ENCODE measurements around the gene SKIC2. TPM values are rescaled to one million over a fixed set of nuclear protein-coding genes. Genes with fewer than 3 reads are reported as not detected.

The SKIC2 gene
- total RNA-seq, 1 donor: 44.8 TPM

GRCh38 chr6:31952140-31952805 lies 6.7 kb upstream of the SKIC2 start:
- Histone ChIP-seq H3K4me1 (ENCODE audit: insufficient read depth, low read length) (no peaks in the 10 kb centered on the region), H3K27me3 (ENCODE audit: insufficient read depth, low read length) (no peaks in the 10 kb centered on the region), H3K9me3 (ENCODE audit: low read depth, low read length) (no peaks in the 10 kb centered on the region), H3K4me3 (ENCODE audit: low read length) (no peak overlapping the region)

DNA sequence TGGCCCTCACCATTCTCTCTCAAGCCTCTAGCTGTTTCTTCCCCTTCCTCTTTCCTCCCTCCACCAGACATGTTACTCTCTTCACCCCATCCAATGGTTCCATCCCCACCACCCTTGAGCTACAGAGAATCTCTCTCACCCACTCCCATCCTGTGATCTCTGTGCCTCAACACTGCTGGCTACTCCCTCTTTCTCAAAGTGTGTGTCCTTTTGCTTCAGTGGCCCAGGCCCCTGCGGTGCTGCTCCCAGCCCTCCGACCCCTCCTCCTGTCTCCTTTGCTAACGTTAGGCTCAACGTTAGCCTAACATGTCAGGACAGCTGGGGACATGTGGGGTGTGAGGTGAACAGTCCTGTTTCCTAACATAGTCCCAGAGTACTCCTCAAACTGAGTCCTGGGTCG lies 6.1 kb upstream of the SKIC2 start:
- no peaks in the 10 kb centered on the region for H3K27me3 ChIP-seq (ENCODE audit: insufficient read depth, low read length)
- H3K4me1 ChIP-seq (ENCODE audit: insufficient read depth, low read length): peaks cover 2% of the 10 kb centered on the region
- no peak overlapping the region for H3K4me3 ChIP-seq (ENCODE audit: low read length)
- H3K9me3 ChIP-seq (ENCODE audit: low read depth, low read length): no peaks in the 10 kb centered on the region

DNA sequence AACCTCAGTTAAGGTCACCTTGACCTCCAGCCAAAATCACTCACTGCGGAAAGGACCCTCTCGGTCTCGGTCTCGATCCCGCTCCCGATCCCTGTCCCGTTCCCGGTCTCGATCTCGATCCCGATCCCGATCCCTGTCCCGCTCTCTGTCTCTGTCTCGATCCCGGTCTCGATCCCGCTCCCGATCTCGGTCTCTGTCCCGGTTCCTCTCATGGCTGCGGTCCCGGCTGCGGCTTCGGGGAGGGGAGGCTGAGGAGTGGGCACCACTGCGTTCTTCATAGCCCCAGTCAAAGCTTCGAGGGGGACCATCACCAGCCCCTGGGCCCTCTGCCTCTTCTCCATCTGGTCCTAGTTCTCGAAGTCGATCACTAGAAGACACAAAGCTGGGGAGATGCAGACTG lies 4.5 kb upstream of the SKIC2 start:
- Histone ChIP-seq H3K4me3 (ENCODE audit: low read length) (no peak overlapping the region), H3K27me3 (ENCODE audit: insufficient read depth, low read length) (no peaks in the 10 kb centered on the region), H3K4me1 (ENCODE audit: insufficient read depth, low read length) (peaks cover 13% of the 10 kb centered on the region), H3K9me3 (ENCODE audit: low read depth, low read length) (no peaks in the 10 kb centered on the region)

GRCh38 chr6:31956796-31957195 lies 2.2 kb upstream of the SKIC2 start:
- Histone ChIP-seq H3K4me1 (ENCODE audit: insufficient read depth, low read length) (peaks cover 21% of the 10 kb centered on the region), H3K9me3 (ENCODE audit: low read depth, low read length) (no peaks in the 10 kb centered on the region), H3K4me3 (ENCODE audit: low read length) (no peak overlapping the region), H3K27me3 (ENCODE audit: insufficient read depth, low read length) (no peaks in the 10 kb centered on the region)

DNA sequence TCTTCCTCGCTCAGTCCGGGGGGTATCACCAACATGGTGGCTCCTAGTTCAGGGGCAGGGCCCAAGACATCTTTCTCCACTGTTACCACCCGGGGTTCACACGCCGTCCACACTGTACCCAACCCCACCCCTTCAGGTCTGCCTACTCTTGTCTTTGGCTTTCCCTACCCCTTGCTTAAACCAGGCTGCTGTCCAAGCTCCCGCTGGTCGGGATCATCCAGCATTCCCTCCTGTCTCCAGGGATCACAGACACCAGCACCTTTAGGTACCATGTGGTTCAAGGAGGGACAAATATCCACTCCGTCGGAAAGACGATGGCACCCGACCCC lies 599 bp upstream of the SKIC2 start:
- H3K4me3 ChIP-seq (ENCODE audit: low read length): peak overlapping the region; percentile 90

DNA sequence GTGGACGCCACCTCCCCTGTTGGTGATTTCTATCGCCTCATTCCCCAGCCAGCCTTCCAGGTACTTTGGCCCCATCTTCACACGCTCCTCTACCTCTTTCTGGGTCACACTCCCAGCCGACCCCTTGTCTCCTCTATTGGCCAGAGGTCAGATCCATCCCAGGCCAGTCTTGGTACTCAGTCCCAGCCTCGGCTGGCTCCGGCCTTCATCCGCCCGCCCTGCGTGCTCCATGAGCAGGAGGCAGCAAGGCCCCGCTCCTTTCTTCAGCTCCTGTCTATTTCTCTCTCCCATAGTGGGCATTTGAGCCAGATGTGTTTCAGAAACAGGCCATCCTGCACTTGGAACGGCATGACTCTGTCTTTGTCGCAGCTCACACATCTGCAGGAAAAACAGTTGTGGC lies 2.6 kb downstream of the SKIC2 start:
- H3K4me3 ChIP-seq (ENCODE audit: low read length): no peak overlapping the region
- H3K9me3 ChIP-seq (ENCODE audit: low read depth, low read length): no peaks in the 10 kb centered on the region
- no peaks in the 10 kb centered on the region for H3K27me3 ChIP-seq (ENCODE audit: insufficient read depth, low read length)
- peaks cover 21% of the 10 kb centered on the region for H3K4me1 ChIP-seq (ENCODE audit: insufficient read depth, low read length)

More for the DNA sequence above, 599 bp upstream of the SKIC2 start:
- Histone ChIP-seq H3K4me1 (ENCODE audit: insufficient read depth, low read length) (peaks cover 21% of the 10 kb centered on the region), H3K9me3 (ENCODE audit: low read depth, low read length) (no peaks in the 10 kb centered on the region), H3K27me3 (ENCODE audit: insufficient read depth, low read length) (no peaks in the 10 kb centered on the region)

DNA sequence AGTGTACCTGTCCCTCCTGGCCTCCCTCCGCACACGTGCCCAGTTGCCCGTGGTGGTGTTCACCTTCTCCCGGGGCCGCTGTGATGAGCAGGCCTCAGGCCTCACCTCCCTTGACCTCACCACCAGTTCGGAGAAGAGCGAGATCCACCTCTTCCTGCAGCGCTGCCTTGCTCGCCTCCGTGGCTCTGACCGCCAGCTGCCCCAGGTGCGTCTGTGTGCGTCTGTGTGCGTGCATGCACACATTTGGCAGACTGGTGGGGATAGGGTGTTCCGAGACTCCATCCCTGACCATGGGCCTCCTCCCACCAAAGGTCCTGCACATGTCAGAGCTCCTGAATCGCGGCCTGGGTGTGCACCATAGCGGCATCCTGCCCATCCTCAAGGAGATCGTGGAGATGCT lies 4.9 kb downstream of the SKIC2 start:
- H3K4me3 ChIP-seq (ENCODE audit: low read length): no peak overlapping the region
- no peaks in the 10 kb centered on the region for H3K9me3 ChIP-seq (ENCODE audit: low read depth, low read length)
- no peaks in the 10 kb centered on the region for H3K27me3 ChIP-seq (ENCODE audit: insufficient read depth, low read length)
- peaks cover 12% of the 10 kb centered on the region for H3K4me1 ChIP-seq (ENCODE audit: insufficient read depth, low read length)

DNA sequence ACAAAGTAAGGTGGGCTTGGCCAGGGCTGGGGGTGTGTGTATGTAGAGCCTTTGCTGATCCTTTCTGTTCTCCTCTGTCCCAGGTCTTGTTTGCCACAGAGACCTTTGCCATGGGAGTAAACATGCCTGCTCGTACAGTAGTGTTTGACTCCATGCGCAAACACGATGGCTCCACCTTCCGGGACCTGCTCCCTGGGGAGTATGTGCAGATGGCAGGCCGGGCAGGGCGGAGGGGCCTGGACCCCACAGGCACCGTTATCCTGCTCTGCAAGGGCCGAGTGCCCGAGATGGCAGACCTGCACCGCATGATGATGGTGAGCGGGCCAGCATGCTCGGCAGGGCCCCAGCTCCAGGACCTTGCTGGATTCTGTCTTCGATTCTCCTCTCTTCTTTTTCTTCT lies 6.7 kb downstream of the SKIC2 start:
- Histone ChIP-seq H3K27me3 (ENCODE audit: insufficient read depth, low read length) (no peaks in the 10 kb centered on the region), H3K4me3 (ENCODE audit: low read length) (no peak overlapping the region), H3K4me1 (ENCODE audit: insufficient read depth, low read length) (peaks cover 2% of the 10 kb centered on the region), H3K9me3 (ENCODE audit: low read depth, low read length) (no peaks in the 10 kb centered on the region)

DNA sequence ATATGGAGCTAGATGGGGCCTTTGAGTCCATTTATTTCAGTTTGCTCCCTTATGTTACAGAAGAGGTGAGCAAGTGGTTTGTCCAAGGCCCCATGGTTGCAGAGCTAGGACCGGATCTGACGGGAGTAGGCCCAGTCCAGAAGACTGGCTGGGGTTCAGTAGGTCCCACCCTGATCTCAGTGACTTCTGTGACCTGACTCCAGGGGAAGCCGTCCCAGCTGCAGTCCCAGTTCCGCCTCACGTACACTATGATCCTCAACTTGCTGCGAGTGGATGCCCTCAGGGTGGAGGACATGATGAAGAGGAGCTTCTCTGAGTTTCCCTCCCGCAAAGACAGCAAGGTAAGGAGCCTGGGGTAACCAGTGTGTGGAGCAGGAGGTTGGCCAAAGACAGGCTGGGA lies 7.5 kb downstream of the SKIC2 start:
- no peaks in the 10 kb centered on the region for H3K9me3 ChIP-seq (ENCODE audit: low read depth, low read length)
- peaks cover 10% of the 10 kb centered on the region for H3K4me1 ChIP-seq (ENCODE audit: insufficient read depth, low read length)
- no peaks in the 10 kb centered on the region for H3K27me3 ChIP-seq (ENCODE audit: insufficient read depth, low read length)
- no peak overlapping the region for H3K4me3 ChIP-seq (ENCODE audit: low read length)

- peaks cover 12% of the 10 kb centered on the region for H3K4me1 ChIP-seq (ENCODE audit: insufficient read depth, low read length)
- no peak overlapping the region for H3K4me3 ChIP-seq (ENCODE audit: low read length)
Measured at GRCh38 chr6:31966997-31967925, 8.3 kb downstream of the SKIC2 start.

DNA sequence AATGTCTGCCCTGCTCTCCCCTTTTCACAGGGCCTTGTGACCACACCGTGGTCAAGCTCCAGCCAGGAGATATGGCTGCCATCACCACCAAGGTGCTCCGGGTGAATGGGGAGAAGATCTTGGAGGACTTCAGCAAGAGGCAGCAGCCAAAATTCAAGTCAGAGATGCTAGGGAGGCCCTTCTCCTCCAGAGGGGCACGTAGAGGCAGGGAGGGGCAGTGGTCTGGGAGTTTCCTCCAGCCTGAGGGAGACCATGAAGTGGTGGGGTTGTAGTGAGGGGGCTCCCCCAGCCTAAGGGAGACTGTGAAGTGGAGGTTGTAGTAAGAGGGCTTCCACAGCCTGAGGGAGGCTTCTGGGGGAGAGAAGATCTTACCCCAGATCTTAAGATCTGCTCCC lies 8.9 kb downstream of the SKIC2 start:
- no peaks in the 10 kb centered on the region for H3K27me3 ChIP-seq (ENCODE audit: insufficient read depth, low read length)
- H3K9me3 ChIP-seq (ENCODE audit: low read depth, low read length): no peaks in the 10 kb centered on the region
- H3K4me3 ChIP-seq (ENCODE audit: low read length): no peak overlapping the region
- peaks cover 17% of the 10 kb centered on the region for H3K4me1 ChIP-seq (ENCODE audit: insufficient read depth, low read length)

More at GRCh38 chr6:31966997-31967925, 8.3 kb downstream of the SKIC2 start:
- no peaks in the 10 kb centered on the region for H3K9me3 ChIP-seq (ENCODE audit: low read depth, low read length)
- no peaks in the 10 kb centered on the region for H3K27me3 ChIP-seq (ENCODE audit: insufficient read depth, low read length)

- H3K4me3 ChIP-seq (ENCODE audit: low read length): no peak overlapping the region
- H3K27me3 ChIP-seq (ENCODE audit: insufficient read depth, low read length): no peaks in the 10 kb centered on the region
- H3K4me1 ChIP-seq (ENCODE audit: insufficient read depth, low read length): peaks cover 21% of the 10 kb centered on the region
- H3K9me3 ChIP-seq (ENCODE audit: low read depth, low read length): no peaks in the 10 kb centered on the region
Measured at GRCh38 chr6:31968326-31968725, 9.4 kb downstream of the SKIC2 start.

GRCh38 chr6:31968791-31969711 lies 10.1 kb downstream of the SKIC2 start:
- H3K9me3 ChIP-seq (ENCODE audit: low read depth, low read length): no peaks in the 10 kb centered on the region
- no peak overlapping the region for H3K4me3 ChIP-seq (ENCODE audit: low read length)
- peaks cover 25% of the 10 kb centered on the region for H3K4me1 ChIP-seq (ENCODE audit: insufficient read depth, low read length)
- no peaks in the 10 kb centered on the region for H3K27me3 ChIP-seq (ENCODE audit: insufficient read depth, low read length)

DNA sequence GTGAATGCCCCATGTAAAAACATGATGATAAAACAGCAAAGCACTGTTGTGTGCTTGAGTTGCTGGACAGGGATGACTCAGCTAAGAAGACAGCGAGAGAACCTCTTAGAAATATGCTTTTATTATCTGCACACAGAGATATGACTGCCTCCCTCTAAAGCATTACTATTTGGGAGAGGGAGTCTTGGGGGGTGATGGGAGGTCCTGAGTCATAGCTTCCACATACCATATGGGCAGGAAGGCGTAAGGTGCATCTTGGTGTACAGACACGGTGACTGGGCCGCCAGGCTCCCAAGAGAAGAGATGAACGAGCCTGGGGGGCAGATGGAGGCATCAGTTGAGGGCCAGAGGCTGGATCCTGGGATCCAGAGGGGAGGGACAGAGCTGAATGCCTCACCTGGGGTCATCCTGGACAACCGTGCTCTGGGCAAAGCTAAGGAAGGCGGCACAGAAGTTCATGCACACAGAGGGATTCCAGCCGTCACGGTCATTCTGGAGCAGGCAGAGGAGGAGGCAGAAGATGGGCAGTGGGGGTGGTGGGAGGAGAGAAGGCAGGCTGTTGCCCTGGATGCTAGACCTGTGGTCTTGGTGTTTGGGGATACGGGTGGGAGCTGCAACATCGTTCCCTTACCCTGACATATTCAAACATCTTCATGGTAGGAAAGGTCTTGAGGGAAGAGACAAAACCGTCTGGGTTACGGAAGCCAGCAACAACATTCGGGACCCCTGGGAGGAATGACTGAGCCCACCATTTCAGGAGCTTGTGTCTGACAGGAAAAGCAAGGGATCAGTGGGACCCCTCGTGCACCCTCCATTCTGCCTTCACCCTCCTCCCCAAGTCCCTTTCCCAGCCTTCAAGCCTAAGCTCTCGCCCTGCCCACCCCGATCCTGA lies 11.0 kb downstream of the SKIC2 start:
- Histone ChIP-seq H3K4me3 (ENCODE audit: low read length) (no peak overlapping the region), H3K9me3 (ENCODE audit: low read depth, low read length) (no peaks in the 10 kb centered on the region), H3K27me3 (ENCODE audit: insufficient read depth, low read length) (no peaks in the 10 kb centered on the region), H3K4me1 (ENCODE audit: insufficient read depth, low read length) (peaks cover 25% of the 10 kb centered on the region)
